Endothelial cell of umbilical vein (primary cell): Measurements from ENCODE around the gene GRIK1. TPM values are rescaled to one million over a fixed set of nuclear protein-coding genes. Genes with fewer than 3 reads are reported as not detected.

Source experiments
- BruUV-seq: library from RNA; stranded (reverse); fragments of 400-500 nt; replicated peaks from 2 replicates; lab custom pipeline; 2021; lab: Mats Ljungman, UMichigan
- CTCF ChIA-PET: fragments of 300-600, 350-600 bp; sonication (Branson Sonifier 250); formaldehyde crosslinking; loops from one replicate; lab custom pipeline; 2021; ENCODE audit warnings: antibody characterized with exemption, inconsistent platforms; lab: Charles Lee
- POLR2A ChIA-PET: fragments of 300-600, 350-600 bp; sonication (Branson Sonifier 250); formaldehyde crosslinking; loops from one replicate; lab custom pipeline; 2021; ENCODE audit warnings: antibody characterized with exemption, inconsistent platforms; lab: Charles Lee
- DNase-seq: peaks from one replicate; pipeline ENCODE4 v3.0.0-alpha.2; 2011; ENCODE audit warnings: low read depth, low spot score
- FAIRE-seq: peaks from 2 replicates; lab custom pipeline; 2011; peaks lifted over from hg19 to GRCh38; lab: Jason Lieb, UNC
- H2AFZ ChIP-seq: 2 replicates; pipeline ENCODE4 v1.6.0; 2012; ENCODE audit warnings: low read depth, low read length, control low read depth, inconsistent platforms
- H3K27ac ChIP-seq: 2 replicates; pipeline ENCODE4 v1.5.1; 2011; ENCODE audit warnings: low read depth, mild to moderate bottlenecking, control low read depth, low read length, moderate library complexity; ENCODE audit not compliant: insufficient read depth
- H3K27me3 ChIP-seq, 2 experiments: 2 replicates each; pipeline versions ENCODE4 v1.6.0 to v1.6.1; 2011; ENCODE audit warnings: low read length in 2 of 2, mixed read lengths in 1 of 2; ENCODE audit not compliant: control insufficient read depth in 2 of 2, insufficient read depth in 2 of 2
- H3K36me3 ChIP-seq, 2 experiments: 2 replicates in 1 of 2; 3 replicates in 1 of 2; pipeline ENCODE4 v1.5.1; 2011; ENCODE audit warnings: low read length in 2 of 2, mild to moderate bottlenecking in 1 of 2, moderate library complexity in 1 of 2; ENCODE audit not compliant: control insufficient read depth in 2 of 2, insufficient read depth in 2 of 2; ENCODE audit errors: extremely low read depth in 1 of 2
- H3K4me1 ChIP-seq: 3 replicates; pipeline ENCODE4 v1.5.1; 2011; ENCODE audit warnings: mild to moderate bottlenecking, low read length; ENCODE audit not compliant: control insufficient read depth, insufficient read depth; ENCODE audit errors: extremely low read depth
- H3K4me2 ChIP-seq: 2 replicates; pipeline ENCODE4 v1.6.1; 2011; ENCODE audit warnings: low read length, control low read depth, mixed read lengths; ENCODE audit not compliant: insufficient read depth
- H3K4me3 ChIP-seq, 3 experiments: fragments of 200-600 bp in 1 of 3; sonication (generic), shearing (Covaris generic) in 1 of 3; replicated peaks in 1 of 3; 2 replicates each; pipeline ENCODE4 v1.5.1; 2011 to 2016; ENCODE audit warnings: control low read depth in 3 of 3, low read length in 3 of 3, mild to moderate bottlenecking in 2 of 3, inconsistent platforms in 1 of 3, low read depth in 1 of 3, moderate library complexity in 1 of 3; ENCODE audit not compliant: insufficient read depth in 1 of 3
- H3K79me2 ChIP-seq: 2 replicates; pipeline ENCODE4 v1.6.0; 2012; ENCODE audit warnings: low read length, inconsistent platforms; ENCODE audit not compliant: control insufficient read depth, insufficient read depth
- H3K9ac ChIP-seq: replicated peaks from 2 replicates; pipeline ENCODE3; 2011; ENCODE audit warnings: low read length, control low read depth; ENCODE audit not compliant: insufficient read depth; ENCODE audit errors: extremely low read depth
- H3K9me1 ChIP-seq: replicated peaks from 3 replicates; pipeline ENCODE4 v1.6.0; 2011; ENCODE audit warnings: mild to moderate bottlenecking, low read length; ENCODE audit not compliant: control insufficient read depth, insufficient read depth; ENCODE audit errors: extremely low read depth
- H3K9me3 ChIP-seq: replicated peaks from 2 replicates; pipeline ENCODE4 v1.5.1; 2012; ENCODE audit warnings: low read length, inconsistent platforms; ENCODE audit not compliant: control insufficient read depth, insufficient read depth
- H4K20me1 ChIP-seq: replicated peaks from 2 replicates; pipeline ENCODE3; 2011; ENCODE audit warnings: mild to moderate bottlenecking, low read length; ENCODE audit not compliant: control insufficient read depth, insufficient read depth; ENCODE audit errors: extremely low read depth
- FOS ChIP-seq: IDR thresholded peaks from 2 replicates; pipeline ENCODE4 v1.6.1; 2011; ENCODE audit warnings: mild to moderate bottlenecking, low read length, moderate library complexity, borderline replicate concordance; ENCODE audit not compliant: insufficient read depth
- GATA2 ChIP-seq: IDR thresholded peaks from 2 replicates; pipeline ENCODE4 v1.7.0; 2011; ENCODE audit warnings: low read depth, mild to moderate bottlenecking, moderate library complexity, mixed read lengths, low read length; ENCODE audit not compliant: insufficient read length, insufficient read depth
- MYC ChIP-seq: IDR thresholded peaks from one replicate; pipeline ENCODE4 v1.6.1; 2011; ENCODE audit warnings: mild to moderate bottlenecking, low read depth, low read length
- POLR2A ChIP-seq: IDR thresholded peaks from 2 replicates; pipeline ENCODE4 v1.6.1; 2012; ENCODE audit warnings: low read depth, mild to moderate bottlenecking, control low read depth, low read length
- POLR2AphosphoS5 ChIP-seq: IDR thresholded peaks from 2 replicates; pipeline ENCODE4 v1.6.1; 2012; ENCODE audit warnings: low read depth, mild to moderate bottlenecking, control low read depth, low read length, moderate library complexity; ENCODE audit not compliant: insufficient read depth
- dilution Hi-C: fragments of 300-500 bp; cut with MboI; formaldehyde crosslinking; loops from one replicate; pipeline ENCODE4 v1.15.0; 2019; ENCODE audit warnings: low sequenced_read_pairs; ENCODE audit not compliant: extremely low pct_ligation_motif_present
- intact Hi-C: fragments of 100-400 bp; cut with micrococcal nuclease; formaldehyde crosslinking; loops from one replicate; pipeline ENCODE4 v1.10.0; 2022
- polyA plus RNA-seq, 4 experiments: library from polyadenylated mRNA; depleted of rRNA in 3 of 4; stranded (reverse) in 3 of 4; unstranded in 1 of 4; fragments of >200 nt; gene quantifications; 2 replicates each; pipeline versions ENCODE4 v1.2.1 to v1.2.3, GENCODE V29; 2011 to 2012; ENCODE audit warnings: missing spikeins in 1 of 4
- total RNA-seq: library from RNA; stranded (reverse); gene quantifications from 2 replicates; pipeline ENCODE4 v1.2.3, GENCODE V29; 2021
- TF ChIP-seq, protein P1 (sequence below): IDR thresholded peaks from 2 replicates; pipeline ENCODE4 v1.6.1; 2011; ENCODE audit not compliant: insufficient read depth, insufficient read length
- TF ChIP-seq, protein P2 (sequence below), 2 donors: IDR thresholded peaks; 1 replicate in 1 of 2; 2 replicates in 1 of 2; pipeline ENCODE4 v1.5.1; 2011; ENCODE audit warnings: low read length in 2 of 2, mild to moderate bottlenecking in 2 of 2, moderate library complexity in 2 of 2, control low read depth in 1 of 2, inconsistent platforms in 1 of 2, low read depth in 1 of 2; ENCODE audit not compliant: insufficient read depth in 1 of 2; ENCODE audit errors: extremely low read depth in 1 of 2

Gene GRIK1
- total and polyA plus RNA-seq, 2 donors (not counting 3 experiments of a cell fraction or from before 2014, with no cell fraction given): not detected

DNA sequence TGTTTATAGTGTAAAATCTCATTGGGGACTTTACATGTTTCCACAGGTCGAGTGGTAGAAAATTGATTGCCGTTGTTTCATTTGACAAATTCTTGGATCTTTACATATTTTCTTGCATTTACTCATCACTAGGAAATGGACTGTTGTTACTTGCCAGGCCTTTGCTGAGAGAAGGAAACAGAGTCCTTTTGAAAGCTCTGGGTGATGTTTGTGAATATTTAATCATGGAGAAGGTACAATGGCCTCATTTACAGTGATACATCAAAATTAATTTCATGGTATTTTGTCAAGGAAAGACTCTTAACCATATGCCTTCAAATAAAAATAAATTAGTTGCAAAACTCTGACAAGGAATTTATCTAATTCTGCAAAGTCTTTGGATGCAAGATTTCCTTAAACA is 198.0 kb downstream of the GRIK1 start:
- FAIRE-seq (no peak), DNase-seq (no peak)
- H3K4me2 ChIP-seq: no peak overlapping the region
- H3K27me3 ChIP-seq: no peaks in the 10 kb centered on the region
- no peak for TF ChIP-seq GATA2
- TF ChIP-seq, protein P1, sequence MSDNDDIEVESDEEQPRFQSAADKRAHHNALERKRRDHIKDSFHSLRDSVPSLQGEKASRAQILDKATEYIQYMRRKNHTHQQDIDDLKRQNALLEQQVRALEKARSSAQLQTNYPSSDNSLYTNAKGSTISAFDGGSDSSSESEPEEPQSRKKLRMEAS: no peak
- H3K27ac ChIP-seq: no peak overlapping the region
- H4K20me1 ChIP-seq: no peaks in the 10 kb centered on the region
- dilution Hi-C loops (no loop called here), intact Hi-C loops (no loop called here)
- no peaks in the 10 kb centered on the region for H3K4me1 ChIP-seq
- no peak overlapping the region for H3K9ac ChIP-seq
- H3K79me2 ChIP-seq: no peaks in the 10 kb centered on the region
- no peak overlapping the region for H3K4me3 ChIP-seq
- no peaks in the 10 kb centered on the region for H3K9me1 ChIP-seq
- ChIA-PET CTCF (no interaction called here), POLR2A (no interaction called here)
- H2AFZ ChIP-seq: no peak overlapping the region
- H3K36me3 ChIP-seq: no peaks in the 10 kb centered on the region
- no peaks in the 10 kb centered on the region for H3K9me3 ChIP-seq
- no TSS peak for BruUV-seq

DNA sequence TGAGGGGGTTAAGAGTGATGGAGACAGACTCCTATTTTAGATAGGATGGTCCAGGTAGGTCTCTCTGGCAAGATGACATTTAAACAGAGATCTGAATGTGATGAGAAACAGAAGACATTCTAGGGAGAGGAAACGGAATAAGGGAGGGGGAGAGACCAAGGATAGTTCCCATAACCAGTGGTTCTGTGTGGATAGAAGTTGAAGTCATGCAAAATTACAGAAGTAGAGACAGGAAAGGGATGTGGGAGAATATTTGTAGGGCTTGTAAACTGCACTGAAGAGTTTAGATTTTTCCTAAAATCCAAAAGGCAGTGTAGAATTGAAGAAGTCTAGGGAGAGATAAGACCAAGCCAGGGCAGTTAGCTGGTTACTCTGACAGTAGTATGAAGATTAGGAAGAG is 200.6 kb downstream of the GRIK1 start:
- H2AFZ ChIP-seq: no peak overlapping the region
- intact Hi-C loops (no loop called here), dilution Hi-C loops (no loop called here)
- H3K36me3 ChIP-seq: no peaks in the 10 kb centered on the region
- no peak for DNase-seq
- no peaks in the 10 kb centered on the region for H4K20me1 ChIP-seq
- H3K4me3 ChIP-seq: no peak overlapping the region
- TF ChIP-seq GATA2 (no peak), MYC (no peak), FOS (no peak), POLR2AphosphoS5 (no peak), POLR2A (no peak)
- TF ChIP-seq, protein P2, sequence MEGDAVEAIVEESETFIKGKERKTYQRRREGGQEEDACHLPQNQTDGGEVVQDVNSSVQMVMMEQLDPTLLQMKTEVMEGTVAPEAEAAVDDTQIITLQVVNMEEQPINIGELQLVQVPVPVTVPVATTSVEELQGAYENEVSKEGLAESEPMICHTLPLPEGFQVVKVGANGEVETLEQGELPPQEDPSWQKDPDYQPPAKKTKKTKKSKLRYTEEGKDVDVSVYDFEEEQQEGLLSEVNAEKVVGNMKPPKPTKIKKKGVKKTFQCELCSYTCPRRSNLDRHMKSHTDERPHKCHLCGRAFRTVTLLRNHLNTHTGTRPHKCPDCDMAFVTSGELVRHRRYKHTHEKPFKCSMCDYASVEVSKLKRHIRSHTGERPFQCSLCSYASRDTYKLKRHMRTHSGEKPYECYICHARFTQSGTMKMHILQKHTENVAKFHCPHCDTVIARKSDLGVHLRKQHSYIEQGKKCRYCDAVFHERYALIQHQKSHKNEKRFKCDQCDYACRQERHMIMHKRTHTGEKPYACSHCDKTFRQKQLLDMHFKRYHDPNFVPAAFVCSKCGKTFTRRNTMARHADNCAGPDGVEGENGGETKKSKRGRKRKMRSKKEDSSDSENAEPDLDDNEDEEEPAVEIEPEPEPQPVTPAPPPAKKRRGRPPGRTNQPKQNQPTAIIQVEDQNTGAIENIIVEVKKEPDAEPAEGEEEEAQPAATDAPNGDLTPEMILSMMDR (IDR thresholded peaks at IDR 0.05; ENCODE audit: extremely low read depth in 1 of 2, insufficient read depth in 1 of 2, low read depth in 1 of 2, low read length in 2 of 2): no peak
- TF ChIP-seq, protein P1: no peak
- ChIA-PET POLR2A (no interaction called here), CTCF (no interaction called here)
- H3K9me3 ChIP-seq: no peaks in the 10 kb centered on the region
- H3K27me3 ChIP-seq: no peaks in the 10 kb centered on the region
- no peak overlapping the region for H3K4me2 ChIP-seq
- H3K9me1 ChIP-seq: no peaks in the 10 kb centered on the region
- no peaks in the 10 kb centered on the region for H3K4me1 ChIP-seq
- no TSS peak for BruUV-seq
- FAIRE-seq: no peak
- H3K27ac ChIP-seq: no peak overlapping the region
- H3K79me2 ChIP-seq: no peaks in the 10 kb centered on the region
- no peak overlapping the region for H3K9ac ChIP-seq
